Endothelial cell (in vitro differentiated cells): ENCODE measurements around the gene RNF126. TPM values are rescaled to one million over a fixed set of nuclear protein-coding genes. Genes with fewer than 3 reads are reported as not detected.
A peak's percentile ranks its signal among the peaks of the same experiment; 100 is the strongest.

Experiments used
- DNase-seq: peaks from one replicate; pipeline ENCODE4 v3.0.0; 2021; ENCODE audit warnings: low spot score
- H3K27ac Mint-ChIP-seq: one replicate; pipeline ENCODE4 v1.8.0; 2021; ENCODE audit warnings: mixed read lengths, inconsistent platforms; ENCODE audit not compliant: unreplicated experiment
- H3K27me3 Mint-ChIP-seq: one replicate; pipeline ENCODE4 v1.8.0; 2021; ENCODE audit warnings: mild to moderate bottlenecking, moderate library complexity, mixed read lengths, inconsistent platforms; ENCODE audit not compliant: unreplicated experiment
- H3K36me3 Mint-ChIP-seq: one replicate; pipeline ENCODE4 v1.8.0; 2021; ENCODE audit warnings: mild to moderate bottlenecking, low read depth, mixed read lengths, inconsistent platforms; ENCODE audit not compliant: unreplicated experiment
- H3K4me1 Mint-ChIP-seq: one replicate; pipeline ENCODE4 v1.8.0; 2021; ENCODE audit warnings: mild to moderate bottlenecking, mixed read lengths, inconsistent platforms; ENCODE audit not compliant: unreplicated experiment
- H3K4me3 Mint-ChIP-seq: one replicate; pipeline ENCODE4 v1.8.0; 2021; ENCODE audit warnings: mild to moderate bottlenecking, mixed read lengths, inconsistent platforms; ENCODE audit not compliant: unreplicated experiment
- H3K9me3 Mint-ChIP-seq: one replicate; pipeline ENCODE4 v1.8.0; 2021; ENCODE audit warnings: mixed read lengths, inconsistent platforms; ENCODE audit not compliant: unreplicated experiment
- total RNA-seq: library from RNA; stranded (reverse); fragmentation: NEBNext Ultra II Directional; extraction: Animal tissue kit (Norgen Biotek cat#: 25700); gene quantifications from one replicate; pipeline ENCODE4 v1.2.1, GENCODE V29; 2021; ENCODE audit not compliant: unreplicated experiment
- TF ChIP-seq, protein P1 (sequence below): fragments of 200-600 bp; sonication (generic); IDR thresholded peaks from one replicate; pipeline ENCODE4 v1.5.0; 2021; ENCODE audit warnings: antibody characterized with exemption; ENCODE audit not compliant: unreplicated experiment

The RNF126 gene
- total RNA-seq, 1 donor from 2014 or later = 41.7 TPM

DNA sequence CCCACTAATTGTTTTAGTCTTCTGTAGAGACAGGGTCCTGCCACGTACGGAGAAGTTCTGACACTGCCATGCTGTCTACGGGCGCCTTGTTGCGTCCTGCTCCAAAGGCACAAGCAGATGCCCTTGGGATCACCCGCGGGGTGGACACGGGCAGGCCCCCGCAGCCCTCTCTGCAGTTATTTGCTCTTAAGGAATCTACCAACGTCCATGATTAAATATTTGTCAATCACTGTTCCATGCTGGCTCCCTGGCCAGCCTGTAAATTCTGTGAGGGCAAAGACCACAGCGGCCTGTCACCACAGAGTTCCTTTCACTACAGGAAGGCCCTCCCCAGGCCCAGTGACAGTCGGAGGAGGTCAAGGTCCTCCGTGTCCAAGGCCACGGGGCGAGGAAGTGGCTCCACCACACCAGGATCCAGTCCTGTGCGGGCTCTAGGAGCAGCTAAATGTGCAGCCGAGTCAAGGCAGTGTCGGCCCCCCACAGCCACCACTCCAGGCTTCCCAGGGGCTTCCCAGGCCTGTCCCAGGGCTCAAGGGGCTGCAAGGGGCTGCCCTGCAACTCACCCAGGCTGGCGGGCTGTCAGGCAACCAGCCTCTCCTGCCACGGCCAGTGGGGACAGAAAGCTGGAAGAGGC, 2.1 kb downstream of the RNF126 start:
- Mint-ChIP-seq H3K9me3 (no peaks in the 10 kb centered on the region), H3K36me3 (no peaks in the 10 kb centered on the region), H3K4me1 (peaks cover 8% of the 10 kb centered on the region), H3K4me3 (peak overlapping the region; percentile 88), H3K27ac (no peak overlapping the region), H3K27me3 (peaks cover 20% of the 10 kb centered on the region)
- TF ChIP-seq, protein P1, sequence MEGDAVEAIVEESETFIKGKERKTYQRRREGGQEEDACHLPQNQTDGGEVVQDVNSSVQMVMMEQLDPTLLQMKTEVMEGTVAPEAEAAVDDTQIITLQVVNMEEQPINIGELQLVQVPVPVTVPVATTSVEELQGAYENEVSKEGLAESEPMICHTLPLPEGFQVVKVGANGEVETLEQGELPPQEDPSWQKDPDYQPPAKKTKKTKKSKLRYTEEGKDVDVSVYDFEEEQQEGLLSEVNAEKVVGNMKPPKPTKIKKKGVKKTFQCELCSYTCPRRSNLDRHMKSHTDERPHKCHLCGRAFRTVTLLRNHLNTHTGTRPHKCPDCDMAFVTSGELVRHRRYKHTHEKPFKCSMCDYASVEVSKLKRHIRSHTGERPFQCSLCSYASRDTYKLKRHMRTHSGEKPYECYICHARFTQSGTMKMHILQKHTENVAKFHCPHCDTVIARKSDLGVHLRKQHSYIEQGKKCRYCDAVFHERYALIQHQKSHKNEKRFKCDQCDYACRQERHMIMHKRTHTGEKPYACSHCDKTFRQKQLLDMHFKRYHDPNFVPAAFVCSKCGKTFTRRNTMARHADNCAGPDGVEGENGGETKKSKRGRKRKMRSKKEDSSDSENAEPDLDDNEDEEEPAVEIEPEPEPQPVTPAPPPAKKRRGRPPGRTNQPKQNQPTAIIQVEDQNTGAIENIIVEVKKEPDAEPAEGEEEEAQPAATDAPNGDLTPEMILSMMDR = no peak
- DNase-seq = no peak

DNA sequence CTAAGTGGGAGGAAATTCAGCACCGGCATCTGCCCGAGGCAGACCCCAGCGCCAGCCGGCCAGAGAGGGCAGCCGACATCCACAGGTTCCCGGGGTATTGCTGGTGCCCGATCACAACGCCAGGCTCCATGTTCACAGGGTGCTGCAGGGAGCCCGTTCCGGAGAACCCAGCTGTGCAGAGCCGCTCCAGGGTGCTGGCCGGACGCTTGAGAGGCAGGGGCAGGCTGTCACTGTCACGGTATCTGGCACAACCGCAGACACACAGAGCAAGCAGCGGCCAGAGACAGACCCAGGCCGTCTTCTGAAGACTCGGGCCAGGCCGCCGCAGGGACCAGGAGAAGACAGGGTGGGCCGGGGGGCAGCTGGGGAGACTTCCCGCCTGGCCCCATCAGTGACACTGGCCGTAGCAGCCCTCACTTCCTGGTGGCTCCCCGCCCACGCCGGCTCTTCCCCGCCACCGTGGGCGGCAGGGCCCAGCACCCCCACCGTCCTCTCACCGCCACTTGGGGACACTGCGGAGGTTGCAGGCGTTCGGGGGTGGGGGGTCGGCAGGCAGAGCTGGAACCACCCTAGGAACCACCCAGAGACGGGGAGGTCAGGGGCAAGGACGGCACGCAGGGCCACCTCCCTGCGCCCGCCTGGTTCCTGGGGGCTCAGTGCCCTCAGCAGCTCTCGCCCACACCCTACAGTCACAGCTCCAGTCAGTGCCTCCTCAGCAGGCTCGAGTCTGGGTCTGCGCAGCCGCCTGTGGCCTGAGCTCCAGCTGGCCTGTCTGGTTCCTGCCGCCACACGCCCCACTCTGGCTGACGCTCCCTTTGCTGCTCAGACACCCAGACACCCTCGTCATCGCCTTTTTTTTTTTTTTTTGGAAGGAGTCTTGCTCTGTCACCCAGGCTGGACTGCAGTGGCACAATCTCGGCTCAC, 3.8 kb downstream of the RNF126 start:
- Mint-ChIP-seq H3K27ac (no peak overlapping the region), H3K36me3 (peaks cover 4% of the 10 kb centered on the region), H3K9me3 (no peaks in the 10 kb centered on the region), H3K27me3 (peaks cover 16% of the 10 kb centered on the region), H3K4me1 (peaks cover 8% of the 10 kb centered on the region), H3K4me3 (peak overlapping the region; percentile 37)
- no peak for DNase-seq
- TF ChIP-seq, protein P1 = no peak

DNA sequence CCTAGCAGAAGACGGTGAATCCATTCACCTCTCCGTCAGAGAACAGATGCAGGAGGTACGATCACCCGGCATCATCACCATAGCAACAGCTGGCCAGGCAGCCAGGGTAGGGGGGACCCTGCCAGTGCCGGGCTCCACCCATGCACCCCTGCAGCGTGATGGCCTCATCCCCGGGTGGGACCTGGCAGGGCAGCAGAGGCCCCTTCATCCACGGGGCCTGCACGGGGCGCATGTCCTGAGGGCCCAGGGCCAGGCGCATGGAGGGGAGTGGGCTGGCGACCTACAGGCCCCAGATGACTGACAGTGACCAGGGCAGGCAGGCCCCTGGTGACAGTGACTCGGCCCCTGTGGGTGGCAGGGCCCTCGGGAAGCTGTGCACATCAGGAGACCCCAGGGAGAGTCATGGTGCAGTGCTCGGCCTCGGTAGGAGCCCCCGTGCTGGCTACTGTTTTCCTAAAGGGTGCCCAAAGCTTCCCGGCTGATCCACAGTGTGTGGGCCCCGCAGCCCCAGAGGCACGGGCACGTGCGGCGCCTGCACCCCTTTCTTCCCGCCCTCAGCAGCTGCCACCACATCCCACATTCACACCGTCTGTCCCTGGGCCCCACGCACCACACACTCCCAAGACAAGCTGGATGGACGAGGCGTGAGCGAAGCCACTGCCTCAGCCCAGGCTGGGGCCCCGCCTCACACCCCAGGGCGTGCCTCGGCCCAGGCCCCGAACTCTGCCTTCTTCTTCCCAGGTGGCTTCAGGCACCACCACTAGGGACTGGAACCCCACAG, 4.8 kb downstream of the RNF126 start:
- H3K27me3 Mint-ChIP-seq = peaks cover 9% of the 10 kb centered on the region
- peaks cover 8% of the 10 kb centered on the region for H3K4me1 Mint-ChIP-seq
- peaks cover 4% of the 10 kb centered on the region for H3K36me3 Mint-ChIP-seq
- H3K27ac Mint-ChIP-seq = no peak overlapping the region
- H3K9me3 Mint-ChIP-seq = no peaks in the 10 kb centered on the region
- TF ChIP-seq, protein P1 = no peak
- no peak for DNase-seq
- H3K4me3 Mint-ChIP-seq = no peak overlapping the region

DNA sequence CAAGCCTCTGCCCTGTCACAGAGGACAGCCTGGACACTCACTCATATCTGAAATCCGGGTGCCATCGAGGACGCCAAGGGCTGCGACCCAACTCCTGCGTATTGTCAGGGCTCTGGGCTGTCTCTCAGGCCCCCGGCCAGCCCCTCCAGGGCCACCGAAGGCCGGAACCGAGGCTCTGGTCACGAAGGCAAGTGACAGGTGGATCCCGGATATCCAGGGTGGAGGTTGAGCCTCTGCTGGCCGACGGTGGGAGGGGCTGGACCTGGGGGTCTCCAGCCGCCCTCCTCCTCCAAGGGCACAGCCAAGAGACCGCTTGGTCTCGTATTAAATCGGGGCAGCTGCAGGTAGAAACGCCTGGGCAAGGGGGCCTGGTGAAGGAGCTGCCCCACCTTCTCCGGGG, 5.4 kb downstream of the RNF126 start:
- Mint-ChIP-seq H3K36me3 (peaks cover 4% of the 10 kb centered on the region), H3K27me3 (peaks cover 9% of the 10 kb centered on the region), H3K27ac (no peak overlapping the region), H3K4me1 (peaks cover 8% of the 10 kb centered on the region), H3K9me3 (no peaks in the 10 kb centered on the region), H3K4me3 (no peak overlapping the region)
- DNase-seq = no peak
- TF ChIP-seq, protein P1 = no peak
